Measurements from ENCODE around the gene SPRED1.
"Not testable (repeated sequence)": the region's sequence is repeated elsewhere in the genome, so short reads cannot be mapped to it uniquely, and the experiment has no call there.

Gene SPRED1

GRCh38 chr15:38228618-38229017 lies 24.0 kb upstream of the SPRED1 start:
- DNase-seq (ENCODE audit: low read depth) = no peak
- TF ChIP-seq CTCF (IDR thresholded peaks at IDR 0.05; ENCODE audit: insufficient read depth, low read depth, low read length, missing control alignments) = no peak
- H3K4me3 ChIP-seq (ENCODE audit: low read length) = no peak overlapping the region

- no peak for TF ChIP-seq CTCF (IDR thresholded peaks at IDR 0.05; ENCODE audit: insufficient read depth, low read depth, low read length, missing control alignments)
- H3K4me3 ChIP-seq (ENCODE audit: low read length) = no peak overlapping the region
- DNase-seq (ENCODE audit: low read depth) = peak; percentile 62
Measured at GRCh38 chr15:38229705-38230310, 22.8 kb upstream of the SPRED1 start.

GRCh38 chr15:38231436-38231835 lies 21.2 kb upstream of the SPRED1 start:
- TF ChIP-seq CTCF (IDR thresholded peaks at IDR 0.05; ENCODE audit: insufficient read depth, low read depth, low read length, missing control alignments) = no peak
- DNase-seq (ENCODE audit: low read depth) = no peak

GRCh38 chr15:38237021-38237420 lies 15.6 kb upstream of the SPRED1 start:
- not testable (repeated sequence) for H3K4me3 ChIP-seq (ENCODE audit: low read length); DNase-seq (ENCODE audit: low read depth)

More at GRCh38 chr15:38231436-38231835, 21.2 kb upstream of the SPRED1 start:
- H3K4me3 ChIP-seq (ENCODE audit: low read length) = no peak overlapping the region

GRCh38 chr15:38238311-38238710 lies 14.3 kb upstream of the SPRED1 start:
- no peak for TF ChIP-seq CTCF (IDR thresholded peaks at IDR 0.05; ENCODE audit: insufficient read depth, low read depth, low read length, missing control alignments)
- DNase-seq (ENCODE audit: low read depth) = no peak

GRCh38 chr15:38242055-38242454 lies 10.6 kb upstream of the SPRED1 start:
- TF ChIP-seq CTCF (IDR thresholded peaks at IDR 0.05; ENCODE audit: insufficient read depth, low read depth, low read length, missing control alignments) = no peak
- no peak for DNase-seq (ENCODE audit: low read depth)
- H3K4me3 ChIP-seq (ENCODE audit: low read length) = no peak overlapping the region

More at GRCh38 chr15:38238311-38238710, 14.3 kb upstream of the SPRED1 start:
- H3K4me3 ChIP-seq (ENCODE audit: low read length) = no peak overlapping the region

GRCh38 chr15:38243278-38244055 lies 9.2 kb upstream of the SPRED1 start:
- H3K4me3 ChIP-seq (ENCODE audit: low read length) = no peak overlapping the region
- TF ChIP-seq CTCF (IDR thresholded peaks at IDR 0.05; ENCODE audit: insufficient read depth, low read depth, low read length, missing control alignments) = no peak
- no peak for DNase-seq (ENCODE audit: low read depth)

Data from epithelial cell of esophagus (primary cell).